Left cardiac atrium (tissue), 4 donors: ENCODE data around the gene P4HB. TPM values are rescaled to one million over a fixed set of nuclear protein-coding genes. Genes with fewer than 3 reads are reported as not detected.
"Not testable (repeated sequence)": the region's sequence is repeated elsewhere in the genome, so short reads cannot be mapped to it uniquely, and the experiment has no call there.

Source experiments
- ATAC-seq, 2 donors: fragments of 200-7000 bp; cut with Tn5 transposase; one replicate each; pipeline ENCODE4 v1.9.1; 2020; ENCODE audit warnings: mild to moderate bottlenecking in 2 of 2, moderate library complexity in 2 of 2
- DNase-seq: peaks from one replicate; pipeline ENCODE4 v3.0.0-alpha.2; 2020
- intact Hi-C, 2 donors: fragments of 100-400 bp; cut with DNase I; formaldehyde crosslinking; loops; one replicate each; pipeline versions ENCODE4 v1.14.1 to v1.15.1; 2022 to 2023
- total RNA-seq, 2 donors: library from RNA; stranded (reverse); fragmentation: NEBNext Ultra II Directional; extraction: Animal tissue kit (Norgen Biotek cat#: 25700); gene quantifications; one replicate each; pipeline ENCODE4 v1.2.1, GENCODE V29; 2021
- donor health status: DM: no; HTN: yes; CAD: no.
- donor health status: DM: no; HTN: yes; CAD: no; lungs with severe emphysema.
- donor health status: DM: yes; HTN: yes; CAD: no.
- donor health status: Dilated cardiomyopathy.

The P4HB gene
- total RNA-seq, 2 donors from 2014 or later, result 403 to 414 TPM

DNA sequence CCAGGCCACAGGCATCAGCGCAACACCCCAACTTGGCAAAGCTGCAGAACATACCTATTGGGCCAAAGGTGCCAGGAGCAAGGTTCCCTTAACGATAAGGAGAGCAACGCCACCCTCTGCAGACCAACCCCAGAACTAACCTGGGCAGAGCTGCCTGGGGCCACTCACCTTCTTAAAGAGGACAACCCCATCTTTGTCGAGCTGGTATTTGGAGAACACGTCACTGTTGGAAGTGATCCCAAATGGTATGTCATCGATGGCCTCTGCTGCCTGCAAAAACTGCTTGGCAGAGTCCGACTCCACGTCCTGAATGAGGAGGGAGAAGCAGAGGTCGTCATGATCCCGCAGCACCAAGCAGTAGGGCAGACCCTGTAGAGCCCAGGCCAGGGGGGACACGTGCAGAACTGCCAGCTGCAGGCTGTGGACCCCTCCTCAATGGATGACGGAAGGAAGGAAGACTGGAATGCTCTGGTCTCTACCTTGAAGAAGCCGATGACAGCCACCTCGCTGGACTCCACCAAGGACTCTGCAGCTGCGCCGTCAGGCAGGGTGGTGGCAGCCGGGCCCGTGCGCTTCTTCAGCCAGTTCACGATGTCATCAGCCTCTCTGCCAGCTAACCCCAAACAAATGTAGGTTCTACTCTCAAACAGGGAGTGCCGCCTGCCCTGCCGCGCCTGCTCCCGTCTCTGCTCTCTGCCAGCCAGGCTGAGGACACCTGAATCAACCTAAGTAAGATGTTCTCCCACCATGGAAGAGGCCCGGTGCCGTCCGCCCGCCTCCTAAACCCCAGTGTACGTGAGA lies 5.2 kb downstream of the P4HB start:
- ATAC-seq, result peak in 1 of 2 donors; percentile 4
- intact Hi-C loops, result no loop called here

DNA sequence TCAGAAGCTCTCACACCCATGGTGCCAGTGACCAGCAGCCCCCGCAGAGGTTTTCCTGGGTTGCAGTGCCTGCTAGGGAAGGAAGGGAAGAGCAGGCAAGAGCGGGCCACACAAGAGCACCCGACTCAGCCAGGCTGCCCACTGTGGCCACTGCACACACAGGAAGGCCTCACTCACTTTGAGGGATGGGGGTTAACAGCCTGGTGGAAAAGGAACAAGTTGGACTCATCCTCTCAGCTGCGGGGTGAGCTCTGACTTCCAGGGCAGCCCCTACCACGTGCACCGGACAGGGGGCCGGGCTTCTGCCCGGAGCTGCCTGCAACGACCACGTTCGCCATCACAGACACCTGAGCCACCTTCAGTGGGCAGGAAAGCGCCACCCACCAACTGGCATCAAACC lies 8.1 kb downstream of the P4HB start:
- no peak for ATAC-seq
- intact Hi-C loops, result no loop called here
- no peak for DNase-seq

More for the DNA sequence above, 5.2 kb downstream of the P4HB start:
- peak; percentile 28 for DNase-seq

DNA sequence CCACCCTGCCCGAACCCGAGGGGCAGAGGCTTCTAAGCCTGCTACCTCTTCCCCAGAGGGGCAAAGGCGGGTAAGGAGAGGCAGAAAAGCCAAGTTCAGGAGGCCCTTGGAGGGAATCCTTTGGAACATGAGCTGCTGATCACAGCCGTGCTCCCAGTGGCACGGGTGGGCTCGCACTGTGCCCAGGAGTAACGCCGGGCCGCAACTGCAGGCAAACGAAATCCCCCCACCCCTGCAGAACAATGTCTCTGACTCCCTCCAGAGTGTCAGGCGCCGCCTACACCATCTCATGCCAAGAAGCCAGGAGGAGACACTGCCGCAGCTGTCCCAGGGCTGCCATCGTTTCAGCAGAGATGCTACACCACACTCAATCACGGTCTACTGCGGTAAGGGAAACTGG lies 8.9 kb downstream of the P4HB start:
- DNase-seq, result no peak
- intact Hi-C loops, result no loop called here
- no peak for ATAC-seq

DNA sequence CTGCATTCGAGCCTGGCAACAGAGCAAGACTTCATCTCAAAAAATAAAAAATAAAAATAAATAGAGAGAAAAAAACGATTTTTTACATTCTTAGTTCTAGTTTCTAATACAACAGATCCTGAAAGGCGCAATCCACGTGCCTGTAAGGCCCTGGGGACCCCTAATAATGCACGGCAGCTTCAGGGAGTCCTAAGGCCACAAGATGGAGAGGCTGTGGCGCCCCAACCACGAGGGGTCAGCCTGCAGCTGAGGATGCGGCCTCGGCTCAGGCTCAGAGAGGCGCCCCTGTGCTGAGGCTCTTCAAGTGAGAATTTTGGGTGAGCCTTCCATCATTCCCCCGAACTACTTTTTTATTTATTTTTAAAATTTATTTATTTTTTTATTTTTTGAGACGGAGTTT lies 10.9 kb downstream of the P4HB start:
- intact Hi-C loops, result no loop called here
- ATAC-seq (no peak), DNase-seq (no peak)

DNA sequence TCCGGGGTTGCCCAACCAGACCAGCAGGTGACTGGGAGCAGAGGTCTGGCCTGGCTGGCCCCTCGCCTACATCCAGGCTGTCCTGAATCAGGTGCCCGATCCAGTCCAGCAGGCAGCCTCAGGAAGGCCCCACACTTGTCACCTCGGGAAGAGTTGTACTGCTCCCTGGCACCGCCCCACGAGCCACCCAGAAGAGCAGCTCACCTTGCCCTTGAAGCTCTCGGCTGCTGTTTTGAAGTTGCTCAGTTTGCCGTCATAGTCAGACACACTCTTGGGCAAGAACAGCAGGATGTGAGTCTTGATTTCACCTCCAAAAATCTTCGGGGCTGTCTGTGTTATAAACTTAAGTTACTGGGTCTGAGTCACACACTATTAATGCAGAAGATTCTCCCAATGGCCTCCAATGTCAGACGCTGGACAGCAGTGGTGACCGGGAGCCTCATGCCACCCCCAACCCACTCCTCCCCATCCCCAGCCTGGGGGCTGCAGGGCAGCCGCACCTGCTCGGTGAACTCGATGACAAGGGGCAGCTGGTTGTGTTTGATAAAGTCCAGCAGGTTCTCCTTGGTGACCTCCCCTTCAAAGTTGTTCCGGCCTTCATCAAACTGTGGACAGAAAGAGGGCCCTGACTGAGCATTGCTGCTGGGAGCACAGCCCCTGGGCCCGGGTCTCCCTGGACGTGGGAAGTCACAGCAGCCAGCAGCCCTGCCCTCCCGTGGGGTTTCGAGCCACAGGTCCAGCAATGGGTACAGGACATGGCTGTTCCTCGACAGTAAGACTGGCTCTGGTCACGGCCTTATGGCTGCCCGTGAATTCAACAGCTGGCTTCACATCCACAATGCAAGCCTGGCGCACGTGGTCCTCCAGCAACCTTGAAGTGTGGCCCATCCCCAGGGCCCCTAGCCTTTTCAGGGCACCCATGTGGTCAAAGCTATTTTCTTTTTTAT lies 13.3 kb downstream of the P4HB start:
- DNase-seq (no peak), ATAC-seq (no peak)
- intact Hi-C loops, result no loop called here

DNA sequence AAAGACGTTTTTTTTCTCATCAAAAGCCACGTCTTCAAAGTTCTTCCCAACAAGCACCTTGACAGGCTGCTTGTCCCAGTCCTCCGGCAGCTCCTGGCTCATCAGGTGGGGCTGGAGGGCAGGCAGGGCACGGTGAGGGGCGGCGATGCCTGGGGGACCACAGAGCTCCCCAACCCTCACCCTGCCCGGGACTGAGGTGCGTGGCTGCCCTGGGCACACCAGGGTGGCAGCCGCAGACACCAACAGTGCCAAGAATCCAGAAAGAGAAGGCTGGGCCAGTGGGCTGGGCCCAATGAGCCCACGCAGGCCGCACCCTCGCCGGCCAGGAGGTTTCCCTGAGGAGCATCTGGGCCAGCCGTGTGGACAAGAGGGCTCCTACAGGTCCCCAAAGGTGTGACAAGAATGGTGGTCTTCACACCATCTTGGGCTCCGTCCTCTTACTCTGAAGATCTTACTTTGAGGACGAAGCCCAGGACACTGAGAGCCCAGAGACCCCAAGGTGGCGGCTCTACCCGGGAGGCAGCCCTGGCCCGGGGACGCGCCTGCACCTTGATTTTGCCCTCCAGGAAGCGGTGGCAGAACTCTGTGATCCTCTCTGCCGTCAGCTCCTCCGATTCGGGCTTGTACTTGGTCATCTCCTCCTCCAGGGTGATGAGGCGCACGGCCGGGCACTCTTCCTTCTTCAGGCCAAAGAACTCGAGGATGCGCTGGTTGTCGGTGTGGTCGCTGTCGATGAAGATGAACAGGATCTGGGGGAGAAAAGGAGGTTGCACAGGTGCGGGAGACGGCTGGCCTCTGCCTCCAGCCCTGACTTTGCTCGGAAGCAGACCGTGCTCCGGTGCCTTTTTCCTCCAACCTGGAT lies 14.2 kb downstream of the P4HB start:
- ATAC-seq (no peak), DNase-seq (no peak)
- intact Hi-C loops, result no loop called here

DNA sequence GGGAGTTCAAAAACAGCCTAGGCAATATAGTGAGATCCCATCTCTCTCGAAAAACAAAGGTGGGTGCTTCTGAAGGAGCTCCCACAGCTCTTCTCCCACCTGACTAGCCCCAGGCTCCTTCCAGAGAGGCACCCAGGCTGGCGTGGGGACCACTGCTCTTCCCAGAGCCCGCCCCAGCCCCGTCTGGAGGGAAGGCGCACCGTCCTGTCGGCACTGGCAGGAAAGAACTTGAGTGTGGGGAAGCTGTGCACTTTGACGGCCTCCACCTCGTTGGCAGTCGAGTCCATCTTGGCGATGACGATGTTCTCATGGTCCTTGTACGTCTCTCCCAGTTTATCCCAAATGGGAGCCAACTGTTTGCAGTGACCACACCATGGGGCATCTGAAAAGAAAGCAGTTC lies 15.0 kb downstream of the P4HB start:
- DNase-seq, result no peak
- intact Hi-C loops, result no loop called here
- ATAC-seq, result no peak

DNA sequence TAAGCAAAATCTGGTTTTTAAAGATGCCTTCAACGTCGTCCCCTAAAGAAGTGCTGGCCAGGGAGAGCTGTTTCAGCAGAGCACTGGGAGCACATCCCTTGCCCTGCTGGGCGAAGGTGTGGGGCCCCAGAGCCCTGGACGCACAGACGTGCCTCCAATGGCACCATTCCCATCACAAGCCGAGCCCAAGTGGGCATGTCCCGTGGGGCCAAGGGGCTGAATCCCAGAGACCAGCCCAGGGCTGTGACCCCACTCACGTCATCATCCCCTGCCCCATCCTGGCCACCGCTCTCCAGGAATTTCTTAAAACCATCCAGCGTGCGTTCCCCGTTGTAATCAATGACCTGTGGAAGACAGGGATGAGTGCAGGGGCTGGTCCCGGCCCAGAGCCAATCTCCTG lies 15.4 kb downstream of the P4HB start:
- intact Hi-C loops, result no loop called here
- ATAC-seq (no peak), DNase-seq (no peak)

DNA sequence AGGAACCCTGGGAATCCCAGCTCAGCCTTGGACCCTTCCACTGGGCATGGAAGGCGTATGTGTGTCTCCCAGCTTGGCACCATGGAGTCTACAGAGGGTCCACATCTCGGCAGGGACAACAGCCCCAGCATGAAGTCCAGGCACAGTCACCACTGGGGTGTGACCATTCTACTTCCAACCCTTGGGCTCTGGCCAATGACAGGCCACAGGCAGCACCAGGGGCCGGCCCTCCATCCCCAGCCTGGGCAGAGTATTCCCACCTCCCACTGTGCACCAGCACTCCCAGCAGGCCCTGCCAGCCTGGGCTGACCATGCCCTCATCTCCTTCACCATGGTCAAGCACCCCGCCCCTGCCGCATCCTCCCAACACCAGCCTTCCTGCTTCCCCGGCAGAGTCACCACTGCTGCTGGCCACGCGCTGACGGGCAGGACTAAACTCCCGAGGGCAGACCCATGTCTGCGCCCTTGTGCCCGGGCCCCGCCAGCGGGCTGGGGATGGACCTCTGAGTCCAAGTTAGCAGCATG lies 15.9 kb downstream of the P4HB start:
- intact Hi-C loops, result no loop called here
- ATAC-seq, result no peak
- DNase-seq, result no peak

DNA sequence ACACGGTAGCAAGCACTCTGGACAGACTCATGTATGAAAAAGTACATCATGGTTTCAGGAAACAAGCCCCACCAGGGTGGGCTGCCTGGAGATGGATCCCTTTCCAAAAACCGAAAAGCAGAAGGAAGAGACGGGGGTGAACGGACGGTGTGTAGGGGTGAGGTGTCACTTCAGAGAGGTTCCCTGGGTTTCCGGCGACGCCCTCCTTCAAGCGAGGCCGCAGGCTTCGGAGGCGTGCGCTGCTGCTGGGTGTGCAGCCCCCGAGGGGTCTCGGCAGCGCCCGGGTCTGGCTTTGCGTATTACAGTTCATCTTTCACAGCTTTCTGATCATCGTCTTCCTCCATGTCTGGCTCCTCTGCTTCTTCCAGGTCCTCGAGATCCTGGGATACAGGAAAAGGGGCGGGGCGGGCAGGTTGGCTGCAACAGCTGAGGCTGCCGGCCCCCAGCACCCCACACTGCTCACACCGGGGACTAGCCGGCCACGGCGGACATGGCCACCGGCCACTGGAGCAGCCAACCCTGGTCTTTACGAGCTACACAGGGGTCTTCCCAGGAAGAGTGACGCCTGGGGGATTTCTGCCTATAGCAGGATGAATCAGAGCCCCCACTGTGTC lies 16.5 kb downstream of the P4HB start:
- DNase-seq, result no peak
- intact Hi-C loops, result no loop called here
- ATAC-seq, result no peak

DNA sequence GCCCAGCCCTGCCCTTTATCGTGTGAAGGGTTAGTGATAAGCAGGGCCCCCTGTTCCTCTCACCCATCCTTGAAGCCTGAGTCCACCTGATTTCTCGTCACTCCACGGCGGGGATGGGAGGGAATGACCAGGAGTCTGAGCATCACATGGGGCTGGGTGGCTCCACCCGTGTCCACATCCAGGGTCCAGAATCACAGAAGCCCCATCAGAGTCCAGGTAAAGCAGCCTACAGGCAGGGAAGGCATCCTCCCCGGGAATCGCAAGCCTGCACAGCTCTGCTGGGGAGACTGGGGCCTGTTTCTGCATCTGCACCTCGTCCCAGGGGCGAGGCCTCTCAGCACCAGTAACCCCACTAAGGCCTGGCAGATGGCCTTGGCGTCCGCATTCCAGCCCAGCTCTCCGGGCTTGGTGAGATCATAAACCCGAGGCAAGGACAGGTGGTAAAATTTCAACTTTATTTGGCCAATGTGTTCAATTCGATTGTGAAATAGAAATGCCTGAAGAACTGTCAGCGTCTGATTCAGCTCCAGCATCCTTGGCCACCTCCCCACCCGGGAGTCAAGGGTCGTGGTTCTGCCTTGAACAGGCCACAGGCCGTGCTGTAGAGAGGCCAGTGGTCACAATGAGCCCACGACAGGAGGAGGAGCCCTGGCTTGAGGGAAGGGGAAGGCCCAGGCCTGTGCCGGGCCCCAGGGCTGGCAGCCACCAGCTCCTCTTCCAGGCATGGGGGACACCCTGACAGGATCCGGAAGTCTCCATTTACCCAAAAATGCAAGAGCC lies 17.4 kb downstream of the P4HB start:
- intact Hi-C loops, result no loop called here
- no peak for DNase-seq
- no peak for ATAC-seq

DNA sequence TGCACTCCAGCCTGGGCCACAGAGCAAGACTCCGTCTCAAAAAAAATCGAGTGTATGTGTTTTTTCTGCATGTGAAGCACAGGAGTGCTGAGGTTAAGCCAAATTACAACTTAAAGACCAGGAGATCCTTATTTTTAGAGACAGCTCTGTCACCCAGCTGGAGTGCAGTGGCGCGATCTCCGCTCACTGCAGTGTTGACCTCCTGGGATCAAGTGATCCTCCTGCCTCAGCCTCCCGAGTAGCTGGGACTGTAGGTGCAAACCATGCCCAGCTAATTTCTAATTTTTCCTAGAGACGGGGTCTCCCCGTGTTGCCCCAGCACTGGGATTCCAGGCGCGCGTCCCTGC lies 18.0 kb downstream of the P4HB start:
- intact Hi-C loops, result no loop called here
- DNase-seq (no peak), ATAC-seq (no peak)

DNA sequence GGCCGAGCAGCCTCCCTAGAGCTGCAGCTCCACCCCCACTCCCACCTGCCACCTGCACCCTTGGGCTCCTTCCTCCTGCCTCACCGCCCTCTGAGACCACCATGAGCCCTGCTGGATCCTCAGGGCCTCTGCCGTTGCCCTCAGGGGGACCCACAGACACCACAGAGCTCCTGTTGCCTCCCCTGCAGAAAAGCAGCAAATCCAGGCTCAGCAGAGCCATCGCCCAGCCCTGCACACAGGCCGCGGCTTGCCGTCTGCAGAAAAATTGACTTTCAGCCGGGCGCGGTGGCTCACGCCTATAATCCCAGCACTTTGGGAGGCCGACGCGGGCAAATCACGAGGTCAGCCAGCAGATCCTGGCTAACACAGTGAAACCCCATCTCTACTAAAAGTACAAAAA lies 18.5 kb downstream of the P4HB start:
- DNase-seq (no peak), ATAC-seq (no peak)
- intact Hi-C loops, result no loop called here

DNA sequence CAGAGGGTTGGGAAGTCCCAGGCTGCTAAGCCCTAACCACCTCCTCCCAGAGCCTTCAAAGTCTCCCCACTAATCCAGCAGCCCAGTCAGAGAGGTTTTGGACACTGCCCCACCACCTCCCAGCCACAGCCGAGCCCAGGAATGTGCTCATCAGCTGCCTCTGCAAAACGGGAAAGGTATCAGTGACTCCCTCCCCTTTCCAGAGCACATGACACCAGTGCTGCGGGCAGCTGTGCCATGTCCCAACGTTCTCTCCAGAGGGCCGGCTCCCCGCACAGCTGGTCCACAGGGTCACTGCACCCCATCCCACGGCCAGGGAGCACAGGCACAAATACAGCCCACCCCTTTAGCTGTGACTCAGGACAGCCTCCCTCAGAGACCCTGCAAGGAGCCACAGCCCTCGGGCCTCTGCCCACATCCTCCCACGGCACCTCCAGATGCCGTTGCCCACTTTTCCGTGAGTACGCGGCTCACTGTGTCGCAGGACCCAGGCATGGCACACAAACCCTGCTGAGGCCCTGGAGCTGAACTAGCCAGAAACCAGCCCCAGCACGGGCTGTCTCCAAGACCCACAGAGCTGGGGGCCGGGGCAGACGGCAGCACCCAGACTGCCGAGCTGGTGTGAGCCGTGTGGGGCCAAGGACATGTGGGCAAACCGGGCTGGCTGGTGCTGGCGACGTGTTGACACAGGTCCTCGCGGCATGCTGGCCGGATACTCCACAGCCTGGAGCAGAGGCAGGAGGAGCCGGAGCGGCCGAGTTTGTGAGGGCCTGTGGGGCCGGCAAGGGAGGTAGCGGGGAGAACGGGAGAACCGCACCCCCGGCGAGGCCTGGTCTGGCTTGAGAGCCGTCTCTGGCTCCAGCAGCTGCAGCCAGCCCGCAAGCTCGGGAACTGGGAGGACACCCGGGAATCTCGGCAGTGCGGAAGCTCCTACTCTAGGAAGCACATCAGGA lies 19.2 kb downstream of the P4HB start:
- no peak for DNase-seq
- intact Hi-C loops, result no loop called here
- ATAC-seq, result peak; percentile 30 to 70

DNA sequence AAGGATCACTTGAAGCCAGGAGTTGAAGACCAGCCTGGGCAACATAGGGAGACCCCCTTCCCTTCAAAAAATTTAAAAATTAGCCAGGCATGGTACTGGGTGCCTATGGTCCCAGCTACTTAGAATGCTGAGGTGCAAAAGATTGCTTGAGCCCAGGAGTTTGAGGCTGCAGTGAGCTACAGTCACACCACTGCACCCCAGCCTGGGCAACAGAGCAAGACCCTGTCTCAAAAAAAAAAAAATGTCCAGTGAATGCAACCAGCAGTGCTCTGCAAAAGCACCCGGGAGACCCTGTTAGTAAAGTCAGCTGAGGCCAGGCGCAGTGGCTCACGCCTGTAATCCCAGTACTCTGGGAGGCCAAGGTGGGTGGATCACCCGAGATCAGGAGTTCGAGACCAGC lies 20.3 kb downstream of the P4HB start:
- ATAC-seq, intact Hi-C loops, DNase-seq: not testable (repeated sequence)

DNA sequence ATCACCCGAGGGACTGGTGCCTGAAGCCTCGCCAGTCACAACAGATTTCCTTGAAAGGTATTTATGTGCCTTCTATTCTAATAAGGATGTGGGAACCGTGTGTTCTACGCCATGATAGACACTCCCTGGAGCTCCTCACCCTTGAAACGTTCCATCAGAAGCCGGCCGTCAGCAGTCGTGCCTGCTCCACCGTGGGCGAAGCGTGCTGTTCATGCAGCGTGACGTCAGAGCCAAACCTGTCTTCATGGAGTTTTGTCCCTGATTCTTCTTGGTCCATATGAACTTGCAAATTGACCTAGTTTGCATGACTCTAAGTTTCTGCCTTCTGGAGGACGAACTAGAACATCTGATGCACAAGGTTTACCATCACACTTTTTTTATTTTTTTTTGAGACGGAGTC lies 21.0 kb downstream of the P4HB start:
- no peak for ATAC-seq
- intact Hi-C loops, result no loop called here
- DNase-seq, result no peak

DNA sequence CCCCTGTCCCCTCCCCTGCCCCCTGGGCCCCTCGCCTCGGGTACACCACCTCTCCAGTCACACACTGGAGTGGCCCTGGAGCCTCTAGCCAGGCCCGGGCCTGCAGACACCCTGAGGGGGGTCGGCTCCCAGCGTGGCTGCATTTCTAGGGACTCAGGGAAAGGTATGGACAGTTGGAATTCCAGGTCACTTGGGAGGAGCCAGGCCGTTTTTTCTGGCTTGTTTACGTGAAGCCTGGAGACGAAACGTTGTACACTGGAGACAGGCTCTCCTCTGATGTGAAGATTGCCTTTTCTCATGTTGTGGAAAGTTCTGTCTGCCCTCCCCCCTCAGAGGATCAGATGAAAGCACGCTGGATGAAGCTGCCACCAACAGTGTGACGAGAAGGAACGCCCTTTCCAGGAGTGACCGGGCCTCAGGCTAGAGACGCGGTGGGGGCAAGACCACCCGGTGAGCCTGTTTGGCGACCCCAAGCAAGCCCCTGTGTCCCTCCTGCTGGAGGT lies 21.5 kb downstream of the P4HB start:
- ATAC-seq (no peak), DNase-seq (no peak)
- intact Hi-C loops, result no loop called here
